Measurements from ENCODE around the gene MYADML2. TPM values are rescaled to one million over a fixed set of nuclear protein-coding genes. Genes with fewer than 3 reads are reported as not detected.

The MYADML2 gene
- total RNA-seq, 1 donor from 2014 or later = 3.7 TPM

DNA sequence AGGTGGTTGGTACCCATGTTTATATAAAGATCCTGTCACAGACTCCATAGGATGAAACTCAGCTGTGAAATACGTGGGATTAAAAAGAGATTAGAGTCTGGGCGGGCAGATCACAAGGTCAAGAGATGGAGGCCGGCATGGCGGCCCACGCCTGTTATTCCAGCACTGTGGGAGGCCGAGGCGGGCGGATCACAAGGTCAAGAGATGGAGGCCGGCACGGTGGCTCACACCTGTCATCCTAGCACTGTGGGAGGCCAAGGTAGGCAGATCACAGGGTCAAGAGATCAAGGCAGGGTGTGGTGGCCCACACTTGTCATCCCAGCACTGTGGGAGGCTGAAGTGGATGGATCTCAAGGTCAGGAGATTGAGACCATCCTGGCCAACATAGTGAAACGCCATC, 51.6 kb downstream of the MYADML2 start:
- intact Hi-C loops (cut with DNase I) = no loop called here
- DNase-seq (ENCODE audit: missing footprints) (no peak), ATAC-seq (no peak)

DNA sequence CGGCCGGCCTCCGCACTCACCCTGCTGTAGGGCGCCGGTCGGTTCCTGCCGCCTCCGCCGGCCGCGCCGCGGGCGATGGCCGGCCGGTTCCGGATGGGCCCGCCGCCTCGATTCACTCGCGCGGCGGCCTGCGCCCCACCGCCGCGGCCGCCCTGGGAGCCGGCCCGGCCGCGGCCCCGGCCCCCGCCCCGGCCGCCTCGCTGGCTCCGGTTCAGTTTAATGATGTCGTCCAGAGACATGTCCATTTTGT, 55.8 kb downstream of the MYADML2 start:
- intact Hi-C loops (cut with DNase I) = no loop called here
- ATAC-seq (no peak), DNase-seq (ENCODE audit: missing footprints) (no peak)

DNA sequence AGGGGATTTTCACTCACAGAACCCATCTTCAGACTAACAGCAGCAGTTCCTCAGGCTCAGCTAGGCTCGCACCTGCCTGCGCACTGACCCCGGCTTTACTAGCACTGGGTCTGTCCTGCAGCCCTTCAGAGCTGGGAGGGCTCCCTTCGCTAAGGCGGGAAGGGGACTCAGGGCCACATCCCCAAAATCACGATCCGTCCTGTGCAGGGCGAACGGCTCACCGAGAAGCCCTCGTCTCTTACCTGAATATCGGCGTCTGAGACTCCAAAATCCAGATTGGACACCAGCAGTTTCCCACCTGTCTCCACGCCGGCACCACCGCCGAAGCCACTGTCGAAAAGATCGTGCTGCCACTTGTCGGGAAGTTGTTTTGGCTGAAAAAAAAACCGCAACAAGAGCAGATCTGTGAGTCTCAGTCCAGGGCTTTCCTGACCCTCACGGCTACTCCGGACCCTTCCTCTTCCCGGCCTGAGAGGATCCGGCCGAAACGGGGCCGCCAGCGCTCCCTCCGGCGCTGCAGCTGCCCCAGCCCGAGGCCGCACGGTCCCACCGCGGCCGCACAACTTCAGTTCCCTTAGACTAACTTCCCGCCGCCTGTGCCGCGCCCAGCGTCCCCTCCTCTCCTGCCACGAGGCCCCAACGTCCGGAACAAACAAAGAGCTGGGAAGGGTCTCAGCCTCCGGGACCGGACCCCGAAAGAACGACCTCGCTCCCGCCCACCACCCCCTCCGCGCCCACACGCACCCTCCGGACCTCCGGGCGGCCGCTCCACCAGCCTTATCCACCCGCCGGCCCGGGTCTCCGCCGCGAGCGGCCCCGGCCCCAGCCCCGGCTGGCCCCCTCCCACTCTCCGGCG, 56.4 kb downstream of the MYADML2 start:
- intact Hi-C loops (cut with DNase I) = no loop called here
- ATAC-seq (no peak), DNase-seq (ENCODE audit: missing footprints) (no peak)

Other genes with a start within 250 kb of the MYADML2 start
- 177 TPM for gene MRPL12, start 243.9 kb downstream of the MYADML2 start, total RNA-seq
- 7.4 TPM for gene SLC25A10, start 234.9 kb downstream of the MYADML2 start, total RNA-seq
- gene GCGR, start 143.1 kb downstream of the MYADML2 start, total RNA-seq = not detected
- 109 TPM for gene MCRIP1, start 113.9 kb downstream of the MYADML2 start, total RNA-seq
- gene PPP1R27, start 112.2 kb downstream of the MYADML2 start, total RNA-seq = not detected
- 355 TPM for gene P4HB, start 86.7 kb downstream of the MYADML2 start, total RNA-seq
- 126 TPM for gene ARHGDIA, start 75.9 kb downstream of the MYADML2 start, total RNA-seq
- gene ALYREF, start 55.6 kb downstream of the MYADML2 start, total RNA-seq = 35.5 TPM
- gene ANAPC11, start 55.5 kb downstream of the MYADML2 start, total RNA-seq = 179 TPM
- gene NPB, start 45.0 kb downstream of the MYADML2 start, total RNA-seq = 0.38 TPM
- gene PCYT2, start 35.8 kb downstream of the MYADML2 start, total RNA-seq = 31.0 TPM
- gene SIRT7, start 29.1 kb downstream of the MYADML2 start, total RNA-seq = 6.2 TPM
- gene MAFG, start 19.5 kb downstream of the MYADML2 start, total RNA-seq = 26.2 TPM
- gene PYCR1, start 9.9 kb downstream of the MYADML2 start, total RNA-seq = 6.2 TPM
- gene NOTUM, start 14.0 kb upstream of the MYADML2 start, total RNA-seq = 0.89 TPM
- gene ASPSCR1, start 30.4 kb upstream of the MYADML2 start, total RNA-seq = 25.5 TPM
- 30.5 TPM for gene CENPX, start 75.6 kb upstream of the MYADML2 start, total RNA-seq
- 5.3 TPM for gene LRRC45, start 76.1 kb upstream of the MYADML2 start, total RNA-seq
- gene RAC3, start 84.4 kb upstream of the MYADML2 start, total RNA-seq = 2.2 TPM
- 175 TPM for gene DCXR, start 90.5 kb upstream of the MYADML2 start, total RNA-seq
- gene RFNG, start 104.6 kb upstream of the MYADML2 start, total RNA-seq = 19.3 TPM
- 80.9 TPM for gene GPS1, start 104.7 kb upstream of the MYADML2 start, total RNA-seq
- 59.3 TPM for gene DUS1L, start 118.6 kb upstream of the MYADML2 start, total RNA-seq
- gene FASN, start 151.0 kb upstream of the MYADML2 start, total RNA-seq = 46.6 TPM